Liver (tissue), 9 donors: ENCODE measurements around the gene CDH13. TPM values are rescaled to one million over a fixed set of nuclear protein-coding genes. Genes with fewer than 3 reads are reported as not detected.

Source experiments
- DNase-seq: peaks from one replicate; pipeline ENCODE4 v3.0.0-alpha.2; 2017; ENCODE audit warnings: low spot score
- H3K27ac ChIP-seq, 2 donors: one replicate each; pipeline ENCODE4 v1.7.0; 2013; ENCODE audit warnings: inconsistent platforms in 2 of 2, low read length in 2 of 2, control low read depth in 1 of 2, low read depth in 1 of 2, mild to moderate bottlenecking in 1 of 2
- H3K27me3 ChIP-seq, 4 donors: one replicate each; pipeline versions ENCODE4 v1.6.1 to v1.7.0; 2013; ENCODE audit warnings: low read length in 3 of 4, inconsistent platforms in 1 of 4, mild to moderate bottlenecking in 1 of 4, moderate library complexity in 1 of 4; ENCODE audit not compliant: control insufficient read depth in 4 of 4, insufficient read depth in 4 of 4
- H3K36me3 ChIP-seq, 4 donors: one replicate each; pipeline versions ENCODE4 v1.6.1 to v1.7.0; 2013; ENCODE audit warnings: low read length in 3 of 4, mild to moderate bottlenecking in 3 of 4, low read depth in 1 of 4, moderate library complexity in 1 of 4; ENCODE audit not compliant: control insufficient read depth in 4 of 4, insufficient read depth in 3 of 4
- H3K4me1 ChIP-seq, 4 donors: one replicate each; pipeline versions ENCODE4 v1.6.1 to v1.7.0; 2013; ENCODE audit warnings: low read length in 3 of 4, mild to moderate bottlenecking in 3 of 4, moderate library complexity in 1 of 4; ENCODE audit not compliant: control insufficient read depth in 4 of 4, insufficient read depth in 4 of 4
- H3K4me3 ChIP-seq, 3 donors: one replicate each; pipeline versions ENCODE4 v1.6.1 to v1.7.0; 2013; ENCODE audit warnings: low read length in 3 of 3, control low read depth in 1 of 3, low read depth in 1 of 3, mild to moderate bottlenecking in 1 of 3
- H3K9ac ChIP-seq, 2 donors: one replicate each; pipeline ENCODE4 v1.7.0; 2013; ENCODE audit warnings: low read length in 2 of 2, mild to moderate bottlenecking in 2 of 2, moderate library complexity in 2 of 2, control low read depth in 1 of 2, low read depth in 1 of 2
- H3K9me3 ChIP-seq, 4 donors: one replicate each; pipeline versions ENCODE4 v1.6.1 to v1.7.0; 2013; ENCODE audit warnings: low read length in 3 of 4; ENCODE audit not compliant: control insufficient read depth in 4 of 4
- ATF3 ChIP-seq: IDR thresholded peaks from 2 replicates; pipeline ENCODE4 v1.6.1; 2016; ENCODE audit warnings: antibody characterized with exemption
- CTCF ChIP-seq: fragments of 150-350 bp; IDR thresholded peaks from 2 replicates; pipeline ENCODE4 v1.5.1; 2017; ENCODE audit warnings: improper control_type of control experiment, low read depth, low read length; ENCODE audit not compliant: missing input control
- EGR1 ChIP-seq, 2 donors: IDR thresholded peaks; 2 replicates each; pipeline ENCODE4 v1.6.1; 2016 to 2018; ENCODE audit warnings: antibody characterized with exemption in 2 of 2, low read depth in 2 of 2
- FOXA1 ChIP-seq: IDR thresholded peaks from 2 replicates; pipeline ENCODE4 v1.6.1; 2016; ENCODE audit warnings: antibody characterized with exemption
- FOXA2 ChIP-seq: IDR thresholded peaks from 2 replicates; pipeline ENCODE4 v1.6.1; 2016; ENCODE audit warnings: antibody characterized with exemption
- GABPA ChIP-seq, 2 donors: IDR thresholded peaks in 1 of 2; conservative IDR thresholded peaks in 1 of 2; 2 replicates each; pipeline ENCODE4 v1.6.1; 2016; ENCODE audit warnings: antibody characterized with exemption in 2 of 2, mild to moderate bottlenecking in 1 of 2, moderate library complexity in 1 of 2
- HNF4A ChIP-seq, 2 donors: conservative IDR thresholded peaks; 2 replicates each; pipeline ENCODE4 v1.6.1; 2016; ENCODE audit warnings: antibody characterized with exemption in 2 of 2, mild to moderate bottlenecking in 2 of 2
- HNF4G ChIP-seq: IDR thresholded peaks from 2 replicates; pipeline ENCODE4 v1.6.1; 2016; ENCODE audit warnings: antibody characterized with exemption
- JUND ChIP-seq, 2 donors: IDR thresholded peaks; 2 replicates each; pipeline ENCODE4 v1.6.1; 2016; ENCODE audit warnings: antibody characterized with exemption in 2 of 2
- MAX ChIP-seq: IDR thresholded peaks from 2 replicates; pipeline ENCODE4 v1.6.1; 2016; ENCODE audit warnings: antibody characterized with exemption
- NR2F2 ChIP-seq: IDR thresholded peaks from 2 replicates; pipeline ENCODE4 v1.6.1; 2016; ENCODE audit warnings: antibody characterized with exemption
- RAD21 ChIP-seq, 2 donors: IDR thresholded peaks; 2 replicates each; pipeline ENCODE4 v1.6.1; 2016; ENCODE audit warnings: antibody characterized with exemption in 2 of 2, mild to moderate bottlenecking in 2 of 2
- RXRA ChIP-seq, 2 donors: IDR thresholded peaks; 2 replicates each; pipeline ENCODE4 v1.6.1; 2017 to 2018; ENCODE audit warnings: antibody characterized with exemption in 2 of 2, mild to moderate bottlenecking in 1 of 2
- SP1 ChIP-seq: IDR thresholded peaks from 2 replicates; pipeline ENCODE4 v1.6.1; 2018; ENCODE audit warnings: antibody characterized with exemption, mild to moderate bottlenecking
- TAF1 ChIP-seq: conservative IDR thresholded peaks from 2 replicates; pipeline ENCODE4 v1.6.1; 2016; ENCODE audit warnings: antibody characterized with exemption, mild to moderate bottlenecking
- WGBS: extraction: QIAGEN DNeasy Blood & Tissue Kit; methylation state at CpG from one replicate; pipeline ENCODE4 v1.1.7; 2013; 5-methylcytosine and 5-hydroxymethylcytosine counted together
- polyA plus RNA-seq, 2 donors: library from polyadenylated mRNA; stranded (reverse) in 1 of 2; unstranded in 1 of 2; fragments of 200-250 nt in 1 of 2; fragments of >200 nt in 1 of 2; fragmentation: Nextera tagmentation in 1 of 2; extraction: Ambion mirVana in 1 of 2; gene quantifications; one replicate each; pipeline versions ENCODE4 v1.2.1 to v1.2.3, GENCODE V29; 2013 to 2015
- total RNA-seq, 2 donors: library from RNA; depleted of rRNA; stranded (reverse); fragments of >200 nt; gene quantifications; one replicate each; pipeline ENCODE4 v1.2.3, GENCODE V29; 2014
- TF ChIP-seq, protein P1 (sequence below): IDR thresholded peaks from 2 replicates; pipeline ENCODE4 v1.6.1; 2016; ENCODE audit warnings: antibody characterized with exemption, mild to moderate bottlenecking
- donor health status: healthy.
- donor health status: healthy.
- donor health status: healthy.
- donor health status: healthy.
- donor health status: healthy.

The CDH13 gene
- total and polyA plus RNA-seq, 4 donors, result 0.21 to 1.5 (median 0.58) TPM

DNA sequence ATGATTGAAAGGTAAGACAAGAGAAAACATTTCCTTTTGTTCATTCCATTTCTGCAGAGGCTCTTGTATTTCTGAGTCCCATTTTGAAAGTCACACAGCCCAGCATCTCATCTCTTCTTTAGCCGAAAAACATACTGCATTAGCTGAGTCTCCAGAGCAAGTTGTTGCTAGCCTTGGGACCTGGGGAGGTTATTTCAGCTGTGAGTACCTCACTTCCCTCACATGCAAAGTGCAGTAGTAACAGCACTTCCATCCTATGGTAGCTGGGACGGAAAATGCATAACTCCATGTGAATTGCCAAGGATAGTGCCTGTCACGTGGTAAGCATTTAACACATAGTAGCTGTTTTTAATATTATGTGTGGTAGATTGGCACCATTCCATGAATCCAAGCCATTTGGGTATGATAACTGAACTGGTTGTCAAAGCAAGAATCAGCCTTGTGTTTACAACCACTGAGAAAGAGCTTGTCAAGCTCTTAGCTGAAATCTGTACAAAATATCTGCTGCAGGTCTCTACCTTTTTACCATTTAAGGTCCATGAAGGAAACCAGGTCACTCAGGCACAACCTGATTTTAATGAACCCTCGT, 345.7 kb downstream of the CDH13 start (continued):
- TF ChIP-seq, protein P1, sequence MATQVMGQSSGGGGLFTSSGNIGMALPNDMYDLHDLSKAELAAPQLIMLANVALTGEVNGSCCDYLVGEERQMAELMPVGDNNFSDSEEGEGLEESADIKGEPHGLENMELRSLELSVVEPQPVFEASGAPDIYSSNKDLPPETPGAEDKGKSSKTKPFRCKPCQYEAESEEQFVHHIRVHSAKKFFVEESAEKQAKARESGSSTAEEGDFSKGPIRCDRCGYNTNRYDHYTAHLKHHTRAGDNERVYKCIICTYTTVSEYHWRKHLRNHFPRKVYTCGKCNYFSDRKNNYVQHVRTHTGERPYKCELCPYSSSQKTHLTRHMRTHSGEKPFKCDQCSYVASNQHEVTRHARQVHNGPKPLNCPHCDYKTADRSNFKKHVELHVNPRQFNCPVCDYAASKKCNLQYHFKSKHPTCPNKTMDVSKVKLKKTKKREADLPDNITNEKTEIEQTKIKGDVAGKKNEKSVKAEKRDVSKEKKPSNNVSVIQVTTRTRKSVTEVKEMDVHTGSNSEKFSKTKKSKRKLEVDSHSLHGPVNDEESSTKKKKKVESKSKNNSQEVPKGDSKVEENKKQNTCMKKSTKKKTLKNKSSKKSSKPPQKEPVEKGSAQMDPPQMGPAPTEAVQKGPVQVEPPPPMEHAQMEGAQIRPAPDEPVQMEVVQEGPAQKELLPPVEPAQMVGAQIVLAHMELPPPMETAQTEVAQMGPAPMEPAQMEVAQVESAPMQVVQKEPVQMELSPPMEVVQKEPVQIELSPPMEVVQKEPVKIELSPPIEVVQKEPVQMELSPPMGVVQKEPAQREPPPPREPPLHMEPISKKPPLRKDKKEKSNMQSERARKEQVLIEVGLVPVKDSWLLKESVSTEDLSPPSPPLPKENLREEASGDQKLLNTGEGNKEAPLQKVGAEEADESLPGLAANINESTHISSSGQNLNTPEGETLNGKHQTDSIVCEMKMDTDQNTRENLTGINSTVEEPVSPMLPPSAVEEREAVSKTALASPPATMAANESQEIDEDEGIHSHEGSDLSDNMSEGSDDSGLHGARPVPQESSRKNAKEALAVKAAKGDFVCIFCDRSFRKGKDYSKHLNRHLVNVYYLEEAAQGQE, result no peak

DNA sequence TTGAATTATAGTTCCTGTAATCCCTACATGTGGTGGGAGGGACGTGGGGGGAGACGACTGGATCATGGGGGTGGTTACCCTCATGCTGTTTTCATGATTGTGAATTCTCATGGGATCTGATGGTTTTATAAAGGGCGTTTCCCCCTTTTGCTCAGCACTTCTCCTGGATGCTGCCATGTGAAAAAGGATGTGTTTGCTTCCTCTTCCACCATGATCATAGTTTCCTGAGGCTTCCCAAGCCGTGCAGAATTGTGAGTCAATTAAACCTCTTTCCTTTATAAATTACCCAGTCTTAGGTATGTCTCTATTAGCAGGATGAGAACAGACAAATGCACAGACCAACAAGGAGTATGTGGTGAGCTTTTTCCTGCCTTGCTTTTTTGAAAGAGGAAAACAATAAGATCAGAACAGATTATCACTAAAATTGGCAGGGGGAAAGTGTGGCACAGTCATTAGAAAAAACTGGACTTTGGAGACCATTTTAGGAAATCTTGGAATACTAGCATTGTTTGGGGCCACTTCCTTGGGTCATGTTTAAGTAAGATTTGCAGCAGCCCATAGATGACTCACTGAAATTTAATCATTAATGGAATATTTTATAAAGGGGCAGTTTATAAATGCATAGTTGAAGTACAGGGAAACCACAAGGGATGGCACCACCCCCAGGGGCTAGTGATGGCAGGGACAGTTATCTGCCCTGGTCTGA, 352.8 kb downstream of the CDH13 start:
- H3K9me3 ChIP-seq, result peaks cover 0 to 2% (median 0%) of the 10 kb centered on the region in 4 donors
- H3K4me1 ChIP-seq, result no peaks in the 10 kb centered on the region
- TF ChIP-seq, protein P1, result no peak
- TF ChIP-seq HNF4A (conservative IDR thresholded peaks at IDR 0.05), result no peak
- TF ChIP-seq SP1, result no peak
- TF ChIP-seq CTCF, result no peak
- TF ChIP-seq ATF3, result no peak
- TF ChIP-seq HNF4G, result no peak
- no peak for TF ChIP-seq RAD21 (IDR thresholded peaks at IDR 0.05)
- TF ChIP-seq TAF1, result no peak
- TF ChIP-seq FOXA2, result no peak
- TF ChIP-seq RXRA (IDR thresholded peaks at IDR 0.05), result no peak
- no peak for TF ChIP-seq JUND (IDR thresholded peaks at IDR 0.05)
- TF ChIP-seq GABPA (IDR thresholded peaks at IDR 0.05 in 1 of 2, conservative IDR thresholded peaks at IDR 0.05 in 1 of 2), result no peak
- no peak for TF ChIP-seq EGR1 (IDR thresholded peaks at IDR 0.05; ENCODE audit: low read depth in 2 of 2)
- TF ChIP-seq NR2F2, result no peak
- TF ChIP-seq FOXA1, result no peak
- no peak for TF ChIP-seq MAX
- H3K9ac ChIP-seq, result no peak overlapping the region
- H3K4me3 ChIP-seq, result no peak overlapping the region
- no peak overlapping the region for H3K27ac ChIP-seq
- no peak for DNase-seq
- 48% methylated on average over 4 of the region's 4 CpGs for whole genome bisulfite sequencing
- no peaks in the 10 kb centered on the region for H3K36me3 ChIP-seq
- H3K27me3 ChIP-seq, result peaks cover 0 to 3% (median 0%) of the 10 kb centered on the region in 4 donors
